Upper lobe of left lung (tissue), 6 donors: ENCODE data around the gene CTNNBL1. TPM values are rescaled to one million over a fixed set of nuclear protein-coding genes. Genes with fewer than 3 reads are reported as not detected.
"Not testable (repeated sequence)": the region's sequence is repeated elsewhere in the genome, so short reads cannot be mapped to it uniquely, and the experiment has no call there.

Experiments used
- ATAC-seq, 2 donors: fragments of 200-7000 bp; cut with Tn5 transposase; one replicate each; pipeline ENCODE4 v1.9.1; 2022; ENCODE audit warnings: mild to moderate bottlenecking in 2 of 2, moderate library complexity in 2 of 2; ENCODE audit not compliant: low FRiP score in 2 of 2
- DNase-seq, 2 donors: peaks; one replicate each; pipeline ENCODE4 v3.0.0-alpha.2; 2019 to 2020
- H3K27ac ChIP-seq, 4 donors: fragments of 200-600 bp; sonication (generic); one replicate each; pipeline ENCODE4 v1.5.1; 2016 to 2019
- H3K27me3 ChIP-seq, 4 donors: fragments of 200-600 bp; sonication (generic); one replicate each; pipeline ENCODE4 v1.5.1; 2017 to 2019
- H3K36me3 ChIP-seq, 4 donors: fragments of 200-600 bp; sonication (generic); one replicate each; pipeline ENCODE4 v1.5.1; 2016 to 2019
- H3K4me1 ChIP-seq, 4 donors: fragments of 200-600 bp; sonication (generic); one replicate each; pipeline ENCODE4 v1.5.1; 2018 to 2019
- H3K4me3 ChIP-seq, 4 donors: fragments of 200-600 bp; sonication (generic); one replicate each; pipeline ENCODE4 v1.5.1; 2017 to 2019; ENCODE audit warnings: mild to moderate bottlenecking in 2 of 4, moderate library complexity in 1 of 4
- H3K9me3 ChIP-seq, 4 donors: fragments of 200-600 bp; sonication (generic); one replicate each; pipeline ENCODE4 v1.5.1; 2018 to 2019
- EP300 ChIP-seq, 4 donors: sonication (generic); formaldehyde crosslinking; IDR thresholded peaks; one replicate each; pipeline ENCODE4 v1.5.1; 2017; ENCODE audit warnings: antibody characterized with exemption in 4 of 4, control low read depth in 2 of 4
- POLR2A ChIP-seq, 4 donors: fragments of 450-650 bp; IDR thresholded peaks; one replicate each; pipeline ENCODE4 v1.5.1; 2016 to 2017; ENCODE audit warnings: antibody characterized with exemption in 4 of 4, mild to moderate bottlenecking in 2 of 4
- POLR2AphosphoS5 ChIP-seq, 2 donors: sonication (generic); formaldehyde crosslinking; IDR thresholded peaks; one replicate each; pipeline ENCODE4 v1.5.1; 2017; ENCODE audit warnings: antibody characterized with exemption in 2 of 2
- WGBS, 2 donors: methylation state at CpG; one replicate each; pipeline ENCODE4 v1.1.5; 2017 to 2018; 5-methylcytosine and 5-hydroxymethylcytosine counted together
- total RNA-seq, 6 donors: library from RNA; depleted of rRNA in 4 of 6; stranded (reverse); fragments of >200 nt in 4 of 6; gene quantifications; one replicate each; pipeline versions ENCODE4 v1.1.0 to v1.2.1, GENCODE V29; 2016 to 2021
- TF ChIP-seq, protein P1 (sequence below), 6 experiments: fragments of 450-650 bp in 4 of 6; fragments of 200-600 bp in 2 of 6; sonication (generic) in 2 of 6; IDR thresholded peaks; one replicate each; pipeline ENCODE4 v1.5.1; 2016 to 2019; ENCODE audit warnings: antibody characterized with exemption in 6 of 6
- donor health status: DM: no; HTN: no; CAD: no; lungs with moderate emphysema.
- donor health status: DM: no; HTN: yes; CAD: no; lungs with severe emphysema.

The CTNNBL1 gene
- total RNA-seq, 6 donors from 2014 or later = 25.1 to 61.0 (median 29.1) TPM

DNA sequence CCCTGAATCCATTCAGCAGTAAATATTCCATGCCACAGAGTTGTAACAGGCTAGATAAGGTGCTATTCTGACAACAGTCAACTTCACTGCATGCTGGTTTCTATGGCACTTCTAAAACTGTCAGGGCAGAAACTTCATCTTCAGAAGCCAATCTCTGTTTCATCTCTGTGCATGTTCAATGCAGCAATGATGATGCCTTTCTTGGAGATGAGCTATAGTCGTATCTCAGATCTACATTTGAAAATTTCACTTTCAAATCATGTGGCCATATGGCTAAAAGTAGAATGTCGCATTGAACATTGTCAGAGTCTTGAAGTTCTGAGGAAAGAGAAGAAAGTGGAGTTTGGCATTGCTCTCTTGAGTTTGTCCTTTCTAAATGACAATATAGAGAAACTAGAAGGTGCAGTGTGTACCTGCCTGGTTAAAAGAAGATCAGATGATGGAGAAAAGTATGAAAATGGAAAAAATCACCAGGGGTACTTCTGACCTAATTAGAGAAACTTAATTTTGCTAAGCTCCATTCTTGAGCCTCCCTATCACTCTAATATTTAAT, 160.1 kb downstream of the CTNNBL1 start:
- no peak overlapping the region for H3K27ac ChIP-seq
- H3K36me3 ChIP-seq = peaks cover 0 to 47% (median 6%) of the 10 kb centered on the region in 4 donors
- DNase-seq (no peak), ATAC-seq (no peak)
- H3K4me3 ChIP-seq = no peak overlapping the region
- H3K9me3 ChIP-seq = no peaks in the 10 kb centered on the region
- no peaks in the 10 kb centered on the region for H3K27me3 ChIP-seq
- no peaks in the 10 kb centered on the region for H3K4me1 ChIP-seq
- whole genome bisulfite sequencing, 2 donors = 93 to 96% methylated on average over 2 of the region's 2 CpGs
- TF ChIP-seq, protein P1, sequence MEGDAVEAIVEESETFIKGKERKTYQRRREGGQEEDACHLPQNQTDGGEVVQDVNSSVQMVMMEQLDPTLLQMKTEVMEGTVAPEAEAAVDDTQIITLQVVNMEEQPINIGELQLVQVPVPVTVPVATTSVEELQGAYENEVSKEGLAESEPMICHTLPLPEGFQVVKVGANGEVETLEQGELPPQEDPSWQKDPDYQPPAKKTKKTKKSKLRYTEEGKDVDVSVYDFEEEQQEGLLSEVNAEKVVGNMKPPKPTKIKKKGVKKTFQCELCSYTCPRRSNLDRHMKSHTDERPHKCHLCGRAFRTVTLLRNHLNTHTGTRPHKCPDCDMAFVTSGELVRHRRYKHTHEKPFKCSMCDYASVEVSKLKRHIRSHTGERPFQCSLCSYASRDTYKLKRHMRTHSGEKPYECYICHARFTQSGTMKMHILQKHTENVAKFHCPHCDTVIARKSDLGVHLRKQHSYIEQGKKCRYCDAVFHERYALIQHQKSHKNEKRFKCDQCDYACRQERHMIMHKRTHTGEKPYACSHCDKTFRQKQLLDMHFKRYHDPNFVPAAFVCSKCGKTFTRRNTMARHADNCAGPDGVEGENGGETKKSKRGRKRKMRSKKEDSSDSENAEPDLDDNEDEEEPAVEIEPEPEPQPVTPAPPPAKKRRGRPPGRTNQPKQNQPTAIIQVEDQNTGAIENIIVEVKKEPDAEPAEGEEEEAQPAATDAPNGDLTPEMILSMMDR (IDR thresholded peaks at IDR 0.05) = no peak
- no peak for TF ChIP-seq POLR2A (IDR thresholded peaks at IDR 0.05)
- TF ChIP-seq POLR2AphosphoS5 (IDR thresholded peaks at IDR 0.05) = no peak
- no peak for TF ChIP-seq EP300 (IDR thresholded peaks at IDR 0.05)

DNA sequence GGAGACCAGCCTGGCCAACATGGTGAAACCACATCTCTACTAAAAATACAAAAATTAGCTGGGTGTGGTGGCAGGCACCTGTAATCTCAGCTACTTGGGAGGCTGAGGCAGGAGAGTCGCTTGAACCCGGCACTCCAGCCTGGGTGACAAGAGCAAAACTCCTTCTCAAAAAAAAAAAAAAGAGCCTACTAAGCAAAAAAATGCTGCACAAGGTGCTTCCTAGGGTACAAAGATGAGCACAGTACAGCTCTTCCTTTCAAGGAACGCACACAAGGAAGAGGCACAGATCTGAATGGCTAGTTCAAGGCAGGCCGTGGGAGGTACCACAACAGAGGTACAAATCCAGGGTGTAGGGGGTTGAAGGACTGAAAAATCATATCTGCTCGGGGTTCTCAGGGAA, 162.2 kb downstream of the CTNNBL1 start:
- H3K27ac ChIP-seq, ATAC-seq, H3K4me3 ChIP-seq, H3K4me1 ChIP-seq, DNase-seq, H3K27me3 ChIP-seq, H3K9me3 ChIP-seq: not testable (repeated sequence)
- 97 to 99% methylated on average over 5 of the region's 5 CpGs for WGBS, 2 donors
- peaks cover under 1 to 50% (median 15%) of the 10 kb centered on the region in 4 donors for H3K36me3 ChIP-seq

DNA sequence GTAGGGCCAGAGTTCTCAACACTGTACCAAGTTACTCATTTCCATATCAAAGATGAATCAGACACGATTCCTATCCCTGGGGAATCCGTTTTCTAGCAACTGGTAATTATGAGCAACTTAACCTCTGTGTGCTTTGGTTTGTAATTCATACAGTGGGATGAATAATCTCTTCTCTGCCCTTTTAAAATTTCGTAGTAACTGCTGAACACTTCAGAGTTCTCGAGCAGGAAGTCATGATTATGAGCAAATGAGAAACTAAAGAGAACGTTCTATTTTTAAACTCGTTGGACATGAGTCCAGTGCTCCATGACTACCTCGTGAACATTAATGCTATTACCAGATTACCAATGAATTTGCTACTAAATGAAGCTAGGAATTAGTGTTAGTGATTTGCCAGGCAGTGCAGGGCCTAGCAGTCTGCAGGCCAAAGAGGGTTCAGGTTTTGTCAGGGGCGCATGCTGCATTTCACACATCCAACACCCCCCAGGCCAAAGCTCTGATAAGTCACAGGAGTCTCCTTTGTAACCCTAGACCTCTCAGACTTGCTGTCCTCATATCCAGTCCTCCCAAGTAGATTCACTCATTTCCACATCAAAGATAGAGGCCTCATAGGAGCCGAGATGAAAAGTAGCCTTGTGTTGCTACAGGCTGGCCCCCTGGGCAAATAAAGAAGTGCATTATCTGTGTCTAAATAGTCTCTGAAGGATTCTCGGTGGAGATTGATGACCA, 163.3 kb downstream of the CTNNBL1 start:
- TF ChIP-seq EP300 (IDR thresholded peaks at IDR 0.05) = no peak
- TF ChIP-seq, protein P1 (IDR thresholded peaks at IDR 0.05) = no peak
- TF ChIP-seq POLR2AphosphoS5 (IDR thresholded peaks at IDR 0.05) = no peak
- TF ChIP-seq POLR2A (IDR thresholded peaks at IDR 0.05) = no peak
- Histone ChIP-seq H3K4me3 (no peak overlapping the region), H3K36me3 (peaks cover 2 to 55% (median 24%) of the 10 kb centered on the region in 4 donors), H3K4me1 (no peaks in the 10 kb centered on the region), H3K27me3 (no peaks in the 10 kb centered on the region), H3K27ac (no peak overlapping the region), H3K9me3 (no peaks in the 10 kb centered on the region)
- 68 to 69% methylated on average over 10 of the region's 10 CpGs for WGBS, 2 donors
- DNase-seq (no peak), ATAC-seq (no peak)

DNA sequence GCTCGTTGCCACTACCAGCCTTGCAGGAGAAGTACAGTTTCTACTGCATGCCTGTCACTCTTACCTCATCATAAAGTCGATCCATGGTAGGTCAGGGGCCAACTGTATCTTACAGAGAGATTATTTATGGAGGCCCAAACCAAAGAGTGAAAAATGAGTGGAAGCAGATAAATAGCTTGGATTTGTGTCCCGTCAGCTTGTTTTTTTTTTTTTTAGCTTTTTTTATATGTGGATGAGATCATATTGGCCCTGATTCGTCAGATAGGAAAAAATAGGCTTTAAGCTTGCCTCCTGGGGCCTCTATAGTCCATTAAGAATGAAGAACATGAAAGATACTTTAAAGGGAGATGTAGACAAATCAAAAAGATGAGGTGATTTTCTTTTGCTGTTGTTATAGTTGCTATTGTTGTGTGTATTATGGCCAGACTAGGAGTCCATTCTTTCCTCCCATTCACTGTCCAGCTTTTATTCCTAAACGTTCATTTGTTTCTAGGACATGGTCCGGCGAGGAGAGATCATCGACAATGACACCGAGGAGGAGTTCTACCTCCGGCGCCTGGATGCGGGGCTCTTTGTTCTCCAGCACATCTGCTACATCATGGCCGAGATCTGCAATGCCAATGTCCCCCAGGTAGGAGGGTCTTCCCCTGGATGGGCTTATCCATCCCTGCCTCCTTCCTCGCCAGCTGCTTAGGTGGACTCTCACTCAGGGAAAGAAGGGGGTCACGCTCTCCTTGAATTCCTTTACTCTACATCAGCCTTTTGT, 165.8 kb downstream of the CTNNBL1 start:
- H3K4me1 ChIP-seq = no peaks in the 10 kb centered on the region
- TF ChIP-seq POLR2A (IDR thresholded peaks at IDR 0.05) = no peak
- TF ChIP-seq EP300 (IDR thresholded peaks at IDR 0.05) = no peak
- no peak for DNase-seq
- no peaks in the 10 kb centered on the region for H3K9me3 ChIP-seq
- 93 to 96% methylated on average over 15 of the region's 15 CpGs for WGBS, 2 donors
- no peak overlapping the region for H3K27ac ChIP-seq
- peaks cover 2 to 62% (median 36%) of the 10 kb centered on the region in 4 donors for H3K36me3 ChIP-seq
- no peak overlapping the region for H3K4me3 ChIP-seq
- no peak for ATAC-seq
- H3K27me3 ChIP-seq = no peaks in the 10 kb centered on the region

DNA sequence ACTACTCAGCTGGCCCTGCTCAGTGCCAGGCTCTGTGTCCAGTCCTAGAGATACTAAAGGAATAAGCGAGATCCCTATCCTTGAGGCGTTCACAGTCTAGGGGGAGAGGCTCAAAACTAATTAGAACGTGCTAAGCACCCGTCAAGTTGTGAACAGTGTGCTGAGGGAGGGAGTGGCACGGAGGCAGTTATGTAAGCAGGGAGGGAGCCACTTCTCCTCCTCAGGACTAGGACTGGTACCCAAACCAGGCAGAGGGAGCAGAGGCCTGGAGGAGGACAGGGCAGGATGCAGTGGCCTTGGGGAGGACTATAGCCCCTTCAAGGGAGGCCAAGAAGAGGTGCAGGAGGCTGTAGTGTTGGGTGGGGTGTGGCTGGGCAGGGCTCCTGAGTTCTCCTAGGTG, 169.5 kb downstream of the CTNNBL1 start:
- H3K9me3 ChIP-seq = no peaks in the 10 kb centered on the region
- WGBS, 2 donors = 91 to 94% methylated on average over 5 of the region's 5 CpGs
- no peaks in the 10 kb centered on the region for H3K4me1 ChIP-seq
- peaks cover 2 to 81% (median 43%) of the 10 kb centered on the region in 4 donors for H3K36me3 ChIP-seq
- H3K27me3 ChIP-seq = no peaks in the 10 kb centered on the region
- TF ChIP-seq POLR2A (IDR thresholded peaks at IDR 0.05) (no peak), EP300 (IDR thresholded peaks at IDR 0.05) (no peak), POLR2AphosphoS5 (IDR thresholded peaks at IDR 0.05) (no peak)
- TF ChIP-seq, protein P1 (IDR thresholded peaks at IDR 0.05) = no peak
- no peak for ATAC-seq
- no peak overlapping the region for H3K27ac ChIP-seq
- DNase-seq = no peak
- no peak overlapping the region for H3K4me3 ChIP-seq
